GM12872 (cell line): ENCODE measurements around the gene RGS3.

Experiments
- TF ChIP-seq, protein P1 (sequence below): IDR thresholded peaks from 3 replicates; pipeline ENCODE4 v1.5.1; 2011; ENCODE audit warnings: low read depth, mild to moderate bottlenecking, low read length, moderate library complexity; ENCODE audit not compliant: insufficient read depth

The RGS3 gene

GRCh38 chr9:113488490-113488889 lies 25.0 kb downstream of the RGS3 start:
- TF ChIP-seq, protein P1, sequence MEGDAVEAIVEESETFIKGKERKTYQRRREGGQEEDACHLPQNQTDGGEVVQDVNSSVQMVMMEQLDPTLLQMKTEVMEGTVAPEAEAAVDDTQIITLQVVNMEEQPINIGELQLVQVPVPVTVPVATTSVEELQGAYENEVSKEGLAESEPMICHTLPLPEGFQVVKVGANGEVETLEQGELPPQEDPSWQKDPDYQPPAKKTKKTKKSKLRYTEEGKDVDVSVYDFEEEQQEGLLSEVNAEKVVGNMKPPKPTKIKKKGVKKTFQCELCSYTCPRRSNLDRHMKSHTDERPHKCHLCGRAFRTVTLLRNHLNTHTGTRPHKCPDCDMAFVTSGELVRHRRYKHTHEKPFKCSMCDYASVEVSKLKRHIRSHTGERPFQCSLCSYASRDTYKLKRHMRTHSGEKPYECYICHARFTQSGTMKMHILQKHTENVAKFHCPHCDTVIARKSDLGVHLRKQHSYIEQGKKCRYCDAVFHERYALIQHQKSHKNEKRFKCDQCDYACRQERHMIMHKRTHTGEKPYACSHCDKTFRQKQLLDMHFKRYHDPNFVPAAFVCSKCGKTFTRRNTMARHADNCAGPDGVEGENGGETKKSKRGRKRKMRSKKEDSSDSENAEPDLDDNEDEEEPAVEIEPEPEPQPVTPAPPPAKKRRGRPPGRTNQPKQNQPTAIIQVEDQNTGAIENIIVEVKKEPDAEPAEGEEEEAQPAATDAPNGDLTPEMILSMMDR: no peak

- TF ChIP-seq, protein P1: no peak
These were observed 29.0 kb downstream of the RGS3 start for GRCh38 chr9:113492343-113493202.

DNA sequence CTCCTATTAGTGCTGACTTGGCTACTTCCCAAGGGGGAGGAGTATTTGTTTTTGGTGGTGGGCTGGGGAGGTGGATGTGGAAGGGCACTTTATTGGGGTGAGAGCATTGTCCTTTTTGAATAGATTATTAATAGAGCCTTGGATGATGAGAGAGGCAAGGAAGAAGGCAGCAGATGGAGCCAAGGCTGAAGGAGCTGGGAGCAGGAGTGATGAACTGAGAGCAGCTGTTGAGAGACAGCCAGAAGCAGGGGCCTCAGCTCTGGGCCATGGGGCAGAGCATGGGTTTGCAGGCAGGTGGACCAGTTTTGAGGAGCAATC lies 29.6 kb downstream of the RGS3 start:
- TF ChIP-seq, protein P1: no peak

- TF ChIP-seq, protein P1: no peak
These were observed 32.0 kb downstream of the RGS3 start for GRCh38 chr9:113495526-113495925.

- TF ChIP-seq, protein P1: no peak
These were observed 33.5 kb downstream of the RGS3 start for GRCh38 chr9:113497051-113497450.

DNA sequence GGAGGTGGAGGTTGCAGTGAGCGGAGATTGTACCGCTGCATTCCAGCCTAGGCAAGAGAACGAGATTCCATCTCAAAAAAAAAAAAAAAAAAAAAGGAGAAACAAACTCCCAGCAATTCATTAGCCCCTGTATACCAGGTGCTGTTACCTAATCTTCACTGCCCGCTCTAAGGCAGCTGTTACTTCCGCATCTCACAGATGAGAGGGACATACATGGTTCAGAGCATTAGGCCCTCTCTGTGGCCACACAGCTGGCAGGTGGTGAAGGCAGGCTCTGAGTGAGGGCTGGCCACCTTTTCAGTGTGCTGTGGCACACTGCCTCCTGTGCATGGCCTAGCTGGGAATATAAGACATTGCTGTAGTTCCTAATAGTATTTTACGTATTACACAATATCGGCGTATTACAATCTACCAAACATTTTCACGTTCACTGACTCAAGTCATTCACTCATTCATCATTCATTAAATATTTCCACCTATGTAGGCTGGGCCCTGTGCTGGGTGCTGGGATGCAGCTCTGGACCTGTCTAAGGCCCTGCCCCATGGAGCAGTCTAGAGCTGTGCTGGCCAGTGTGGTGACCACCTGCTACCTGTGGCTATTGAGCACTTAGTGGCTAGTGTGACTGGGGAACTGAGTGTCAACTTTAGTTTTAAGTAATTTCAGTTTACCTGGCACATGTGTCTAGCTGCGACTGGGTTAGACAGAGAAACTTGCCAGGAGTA lies 35.8 kb downstream of the RGS3 start:
- TF ChIP-seq, protein P1: no peak

GRCh38 chr9:113499876-113500497 lies 36.5 kb downstream of the RGS3 start:
- TF ChIP-seq, protein P1: no peak
